ENCODE results near the gene ELOVL6. TPM values are rescaled to one million over a fixed set of nuclear protein-coding genes. Genes with fewer than 3 reads are reported as not detected.
"Not testable (repeated sequence)": the region's sequence is repeated elsewhere in the genome, so short reads cannot be mapped to it uniquely, and the experiment has no call there.

Gene ELOVL6
- total and polyA plus RNA-seq, 9 of the 15 experiments (the other 6 are each of a cell fraction or from before 2014, with no cell fraction given), result 18.3 to 82.6 (median 46.0) TPM

- H3K79me2 ChIP-seq (ENCODE audit: control insufficient read depth, insufficient read depth, low read length); BruUV-seq (replicated peaks); H3K27ac ChIP-seq (ENCODE audit: extremely low read depth, low read depth, low read length); H3K9me1 ChIP-seq (ENCODE audit: control insufficient read depth, insufficient read depth, low read length); H3K36me3 ChIP-seq (ENCODE audit: control insufficient read depth, insufficient read depth, low read length); H4K20me1 ChIP-seq (replicated peaks; ENCODE audit: control insufficient read depth, insufficient read depth, low read length); H2AFZ ChIP-seq (ENCODE audit: low read depth, low read length); DNase-seq (ENCODE audit: extremely low read depth in 1 of 4, low spot score in 3 of 4); H3K4me2 ChIP-seq (ENCODE audit: insufficient read depth, low read length); FAIRE-seq; H3K9ac ChIP-seq (ENCODE audit: insufficient read depth in 1 of 2, low read depth in 2 of 2, low read length in 2 of 2); in situ Hi-C loops (cut with MboI); H3K4me1 ChIP-seq (replicated peaks in 1 of 2; ENCODE audit: control insufficient read depth in 2 of 2, insufficient read depth in 2 of 2, low read length in 2 of 2); H3K9me3 ChIP-seq (replicated peaks; ENCODE audit: control insufficient read depth, insufficient read depth, low read depth, low read length); CTCF ChIA-PET (ENCODE audit: low intra/inter-chr PET ratio); ATAC-seq; intact Hi-C loops (cut with micrococcal nuclease); H3K4me3 ChIP-seq: not testable (repeated sequence)
- 3% methylated on average over 11 of the region's 11 CpGs for WGBS (ENCODE audit: insufficient coverage, low coverage, missing lambda C conversion rate)
- H3K27me3 ChIP-seq (ENCODE audit: control insufficient read depth in 2 of 2, insufficient read depth in 2 of 2, low read length in 2 of 2), result peaks cover 10 to 15% of the 10 kb centered on the region in 2 experiments; a peak in 4 of 5 replicates
- TF ChIP-seq CBX2 (IDR thresholded peaks at IDR 0.05; ENCODE audit: insufficient read depth, low read length, poor library complexity, severe bottlenecking) (peak; percentile 31), CBX8 (IDR thresholded peaks at IDR 0.05; ENCODE audit: borderline replicate concordance, extremely low read depth, low read depth, low read length, poor library complexity, severe bottlenecking) (peak; percentile 92)
- POLR2A ChIA-PET, result interaction anchor here (1.6 to 2.2 kb wide), 2 partner anchors 11 to 14 kb away, joined by 4 to 7 read pairs; no protein-coding TSS in a partner anchor
Observed at GRCh38 chr4:110039164-110039563, 159.3 kb downstream of the ELOVL6 start.

GRCh38 chr4:110034026-110034393, 164.4 kb downstream of the ELOVL6 start:
- Histone ChIP-seq H4K20me1 (replicated peaks; ENCODE audit: control insufficient read depth, insufficient read depth, low read length) (no peaks in the 10 kb centered on the region), H3K27me3 (ENCODE audit: control insufficient read depth in 2 of 2, insufficient read depth in 2 of 2, low read length in 2 of 2) (peaks cover 8 to 12% of the 10 kb centered on the region in 2 experiments; a peak in 3 of 5 replicates), H3K4me2 (ENCODE audit: insufficient read depth, low read length) (no peak overlapping the region), H2AFZ (ENCODE audit: low read depth, low read length) (no peak overlapping the region), H3K27ac (ENCODE audit: extremely low read depth, low read depth, low read length) (no peak overlapping the region), H3K9me3 (replicated peaks; ENCODE audit: control insufficient read depth, insufficient read depth, low read depth, low read length) (no peaks in the 10 kb centered on the region), H3K9me1 (ENCODE audit: control insufficient read depth, insufficient read depth, low read length) (no peaks in the 10 kb centered on the region), H3K9ac (ENCODE audit: insufficient read depth in 1 of 2, low read depth in 2 of 2, low read length in 2 of 2) (no peak overlapping the region), H3K79me2 (ENCODE audit: control insufficient read depth, insufficient read depth, low read length) (no peaks in the 10 kb centered on the region), H3K36me3 (ENCODE audit: control insufficient read depth, insufficient read depth, low read length) (no peaks in the 10 kb centered on the region), H3K4me3 (no peak overlapping the region), H3K4me1 (replicated peaks in 1 of 2; ENCODE audit: control insufficient read depth in 2 of 2, insufficient read depth in 2 of 2, low read length in 2 of 2) (peaks cover 0 to 3% of the 10 kb centered on the region in 2 experiments; a peak in 2 of 5 replicates)
- ChIA-PET POLR2A (interaction anchor here (0.7 to 1.0 kb wide), 2 partner anchors 24 to 213 kb away, joined by 4 read pairs; no protein-coding TSS in a partner anchor), CTCF (ENCODE audit: low intra/inter-chr PET ratio) (no interaction called here)
- BruUV-seq (replicated peaks), result no TSS peak
- in situ Hi-C loops (cut with MboI) (no loop called here), intact Hi-C loops (cut with micrococcal nuclease) (no loop called here)
- DNase-seq (ENCODE audit: extremely low read depth in 1 of 4, low spot score in 3 of 4) (no peak), FAIRE-seq (no peak), ATAC-seq (no peak)
- WGBS (ENCODE audit: insufficient coverage, low coverage, missing lambda C conversion rate), result 0% methylated on average over 3 of the region's 3 CpGs
- TF ChIP-seq ZNF224 (CRISPR knock-in tag; IDR thresholded peaks at IDR 0.05), result no peak
- no peak for TF ChIP-seq HMGXB4 (CRISPR knock-in tag; IDR thresholded peaks at IDR 0.05)
- no peak for TF ChIP-seq BHLHE40 (IDR thresholded peaks at IDR 0.05; ENCODE audit: low read length)
- TF ChIP-seq SMARCE1 (IDR thresholded peaks at IDR 0.05), result no peak
- TF ChIP-seq MAX (CRISPR knock-in tag; IDR thresholded peaks at IDR 0.05), result no peak
- no peak for TF ChIP-seq THRA (IDR thresholded peaks at IDR 0.05)
